SHP77 treated with DMSO at 0.1 percent for 48 hours (cell line): ENCODE results near the gene ACOT9.
"Not testable (repeated sequence)": the region's sequence is repeated elsewhere in the genome, so short reads cannot be mapped to it uniquely, and the experiment has no call there.

Experiments used
- DNase-seq: peaks from one replicate; lab custom pipeline; 2025; lab: John Stamatoyannopoulos, UW

Gene ACOT9

GRCh38 chrX:23742697-23743622, at the start of gene ACOT9:
ACOT9 (minus strand) TSS chrX:23743276; CDS start chrX:23743144, 132 bp downstream.
- peak; percentile 61 for DNase-seq

- DNase-seq: no peak
Observed at GRCh38 chrX:23790155-23790497, 47.0 kb upstream of the ACOT9 start.

- no peak for DNase-seq
Observed at GRCh38 chrX:23789386-23790154, 46.5 kb upstream of the ACOT9 start.

- no peak for DNase-seq
Observed at GRCh38 chrX:23788946-23789345, 45.9 kb upstream of the ACOT9 start.

- no peak for DNase-seq
Observed at GRCh38 chrX:23788521-23788920, 45.4 kb upstream of the ACOT9 start.

GRCh38 chrX:23787745-23788118, 44.7 kb upstream of the ACOT9 start:
- no peak for DNase-seq

- DNase-seq: no peak
Observed at GRCh38 chrX:23786268-23786815, 43.3 kb upstream of the ACOT9 start.

- DNase-seq: no peak
Observed at GRCh38 chrX:23785580-23785979, 42.5 kb upstream of the ACOT9 start.

GRCh38 chrX:23784470-23785331, 41.6 kb upstream of the ACOT9 start:
- DNase-seq: no peak

- DNase-seq: no peak
Observed at GRCh38 chrX:23783589-23784469, 40.8 kb upstream of the ACOT9 start.

- peak; percentile 71 for DNase-seq
Observed at GRCh38 chrX:23782863-23783588, 40.0 kb upstream of the ACOT9 start, which contains the start of gene SAT1. SAT1 (plus strand) TSS chrX:23783173; CDS start chrX:23783352, 179 bp downstream.

GRCh38 chrX:23782455-23782854, 39.4 kb upstream of the ACOT9 start:
- no peak for DNase-seq

- DNase-seq: no peak
Observed at GRCh38 chrX:23779025-23779424, 35.9 kb upstream of the ACOT9 start.

- DNase-seq: no peak
Observed at GRCh38 chrX:23776363-23776762, 33.3 kb upstream of the ACOT9 start.

- no peak for DNase-seq
Observed at GRCh38 chrX:23773601-23774175, 30.6 kb upstream of the ACOT9 start.

GRCh38 chrX:23771086-23771485, 28.0 kb upstream of the ACOT9 start:
- not testable (repeated sequence) for DNase-seq

- no peak for DNase-seq
Observed at GRCh38 chrX:23770142-23770541, 27.1 kb upstream of the ACOT9 start.

GRCh38 chrX:23766650-23767551, 23.8 kb upstream of the ACOT9 start:
- no peak for DNase-seq

- DNase-seq: no peak
Observed at GRCh38 chrX:23765868-23766267, 22.8 kb upstream of the ACOT9 start.
